GM18867 (cell line): ENCODE data around the gene COL20A1.

ENCODE experiments used
- ATAC-seq: cut with Tn5 transposase; IDR thresholded peaks from one replicate; pipeline ENCODE4 v1.9.1; 2021; ENCODE audit warnings: mild to moderate bottlenecking, moderate library complexity; ENCODE audit not compliant: unreplicated experiment

The COL20A1 gene

GRCh38 chr20:63306673-63307537, 13.9 kb downstream of the COL20A1 start:
- ATAC-seq = no peak

- no peak for ATAC-seq
Measured at GRCh38 chr20:63307538-63308217, 14.7 kb downstream of the COL20A1 start.

- ATAC-seq = no peak
Measured at GRCh38 chr20:63308218-63308911, 15.4 kb downstream of the COL20A1 start.

- ATAC-seq = no peak
Measured at GRCh38 chr20:63309261-63310071, 16.5 kb downstream of the COL20A1 start.

- ATAC-seq = no peak
Measured at GRCh38 chr20:63310265-63310991, 17.4 kb downstream of the COL20A1 start.

- ATAC-seq = no peak
Measured at GRCh38 chr20:63311186-63311832, 18.3 kb downstream of the COL20A1 start.

GRCh38 chr20:63311833-63312243, 18.9 kb downstream of the COL20A1 start:
- no peak for ATAC-seq

- ATAC-seq = no peak
Measured at GRCh38 chr20:63312273-63312672, 19.3 kb downstream of the COL20A1 start.

GRCh38 chr20:63312690-63313348, 19.8 kb downstream of the COL20A1 start:
- no peak for ATAC-seq

GRCh38 chr20:63313349-63314014, 20.5 kb downstream of the COL20A1 start:
- ATAC-seq = no peak

- ATAC-seq = no peak
Measured at GRCh38 chr20:63314015-63314471, 21.1 kb downstream of the COL20A1 start.

- no peak for ATAC-seq
Measured at GRCh38 chr20:63314566-63315239, 21.7 kb downstream of the COL20A1 start.

- no peak for ATAC-seq
Measured at GRCh38 chr20:63315240-63315689, 22.3 kb downstream of the COL20A1 start.

- no peak for ATAC-seq
Measured at GRCh38 chr20:63315731-63316491, 22.9 kb downstream of the COL20A1 start.

- ATAC-seq = no peak
Measured at GRCh38 chr20:63316502-63316921, 23.5 kb downstream of the COL20A1 start.

GRCh38 chr20:63317061-63317460, 24.1 kb downstream of the COL20A1 start:
- ATAC-seq = no peak
